SU-DHL-6 (cell line): ENCODE measurements around the gene ABHD5.

Source experiments
- H2AFZ ChIP-seq: fragments of 200-600 bp; sonication (generic); 2 replicates; pipeline ENCODE4 v1.6.1; 2014; ENCODE audit warnings: low read depth, mild to moderate bottlenecking, moderate library complexity, mixed read lengths, antibody characterized with exemption, low read length; ENCODE audit not compliant: severe bottlenecking
- H3F3A ChIP-seq: fragments of 200-600 bp; shearing (Covaris generic); 2 replicates; pipeline ENCODE4 v1.6.0; 2016; ENCODE audit warnings: antibody characterized with exemption, mild to moderate bottlenecking; ENCODE audit not compliant: insufficient read depth
- H3K27ac ChIP-seq: fragments of 200-600 bp; sonication (generic); 2 replicates; pipeline ENCODE4 v1.5.1; 2016; ENCODE audit warnings: low read depth, mild to moderate bottlenecking, low read length, moderate library complexity, mixed read lengths
- H3K27me3 ChIP-seq: fragments of 200-600 bp; sonication (generic), shearing (Covaris generic); 2 replicates; pipeline ENCODE4 v1.6.0; 2014; ENCODE audit warnings: mild to moderate bottlenecking, low read length
- H3K36me3 ChIP-seq: fragments of 200-600 bp; sonication (generic); 2 replicates; pipeline ENCODE4 v1.6.1; 2014; ENCODE audit warnings: mild to moderate bottlenecking, low read length, mixed read lengths
- H3K4me2 ChIP-seq: fragments of 300-600, 200-600 bp; shearing (Covaris generic), sonication (generic); 2 replicates; pipeline ENCODE4 v1.6.0; 2014; ENCODE audit warnings: low read length, low read depth, mild to moderate bottlenecking; ENCODE audit not compliant: poor library complexity, severe bottlenecking
- H3K4me3 ChIP-seq: fragments of 200-600 bp; sonication (generic); 2 replicates; pipeline ENCODE4 v1.5.1; 2014; ENCODE audit warnings: antibody characterized with exemption, low read length, mild to moderate bottlenecking, mixed read lengths; ENCODE audit not compliant: insufficient read depth, poor library complexity, severe bottlenecking
- H3K79me2 ChIP-seq: fragments of 200-600 bp; sonication (generic); 2 replicates; pipeline ENCODE4 v1.6.1; 2014; ENCODE audit warnings: mild to moderate bottlenecking, low read length, moderate library complexity; ENCODE audit not compliant: insufficient read depth
- H3K9ac ChIP-seq: fragments of 200-600 bp; sonication (generic); 2 replicates; pipeline ENCODE4 v1.7.0; 2014; ENCODE audit warnings: mild to moderate bottlenecking, low read length
- H3K9me2 ChIP-seq: fragments of 200-600 bp; sonication (generic); replicated peaks from 2 replicates; pipeline ENCODE4 v1.6.1; 2014; ENCODE audit warnings: low read length; ENCODE audit not compliant: insufficient read depth
- H3K9me3 ChIP-seq: fragments of 200-600 bp; sonication (generic); 2 replicates; pipeline ENCODE4 v1.6.1; 2014; ENCODE audit warnings: low read length, mixed read lengths; ENCODE audit not compliant: insufficient read depth
- H4K20me1 ChIP-seq: fragments of 200-600 bp; sonication (generic); 2 replicates; pipeline ENCODE4 v1.6.1; 2014; ENCODE audit warnings: low read depth, mild to moderate bottlenecking, antibody characterized with exemption, low read length, moderate library complexity, mixed read lengths
- CTCF ChIP-seq: fragments of 200-600 bp; sonication (generic); IDR thresholded peaks from one replicate; pipeline ENCODE4 v1.5.1; 2017; ENCODE audit warnings: antibody characterized with exemption, mild to moderate bottlenecking, low read length, moderate library complexity; ENCODE audit not compliant: insufficient read depth, poor library complexity, severe bottlenecking
- EZH2phosphoT487 ChIP-seq: fragments of 200-600 bp; sonication (generic), shearing (Covaris generic); conservative IDR thresholded peaks from 2 replicates; pipeline ENCODE4 v1.6.1; 2018; ENCODE audit warnings: mild to moderate bottlenecking, antibody characterized with exemption, low read length, moderate library complexity, mixed read lengths

The ABHD5 gene

GRCh38 chr3:43726521-43726920, 35.8 kb downstream of the ABHD5 start:
- Histone ChIP-seq H3K4me3 (no peak overlapping the region), H3K9me3 (no peaks in the 10 kb centered on the region), H3K27ac (no peak overlapping the region), H3F3A (no peaks in the 10 kb centered on the region), H3K36me3 (no peaks in the 10 kb centered on the region), H3K9ac (no peak overlapping the region), H3K79me2 (no peaks in the 10 kb centered on the region), H3K9me2 (no peaks in the 10 kb centered on the region), H3K27me3 (no peaks in the 10 kb centered on the region), H2AFZ (no peak overlapping the region), H3K4me2 (no peak overlapping the region), H4K20me1 (no peaks in the 10 kb centered on the region)
- TF ChIP-seq EZH2phosphoT487 = no peak
- TF ChIP-seq CTCF = no peak

- Histone ChIP-seq H3K79me2 (no peaks in the 10 kb centered on the region), H3K27me3 (no peaks in the 10 kb centered on the region), H3K27ac (no peak overlapping the region), H3K36me3 (no peaks in the 10 kb centered on the region), H4K20me1 (no peaks in the 10 kb centered on the region), H3F3A (no peaks in the 10 kb centered on the region), H2AFZ (no peak overlapping the region), H3K4me2 (no peak overlapping the region), H3K9me2 (no peaks in the 10 kb centered on the region), H3K9ac (no peak overlapping the region), H3K4me3 (no peak overlapping the region), H3K9me3 (no peaks in the 10 kb centered on the region)
- TF ChIP-seq EZH2phosphoT487 (no peak), CTCF (no peak)
These were observed 37.2 kb downstream of the ABHD5 start for GRCh38 chr3:43727930-43728329.

- Histone ChIP-seq H3K27ac (no peak overlapping the region), H3K4me2 (no peak overlapping the region), H3F3A (no peaks in the 10 kb centered on the region), H4K20me1 (no peaks in the 10 kb centered on the region), H2AFZ (no peak overlapping the region), H3K79me2 (no peaks in the 10 kb centered on the region), H3K9me3 (no peaks in the 10 kb centered on the region), H3K27me3 (no peaks in the 10 kb centered on the region), H3K9ac (no peak overlapping the region), H3K9me2 (no peaks in the 10 kb centered on the region), H3K36me3 (no peaks in the 10 kb centered on the region), H3K4me3 (no peak overlapping the region)
- TF ChIP-seq EZH2phosphoT487 = no peak
These were observed 37.7 kb downstream of the ABHD5 start for GRCh38 chr3:43728476-43728875.

GRCh38 chr3:43728947-43729346, 38.2 kb downstream of the ABHD5 start:
- Histone ChIP-seq H3K4me2 (no peak overlapping the region), H3K9me3 (no peaks in the 10 kb centered on the region), H3K36me3 (no peaks in the 10 kb centered on the region), H3K27me3 (no peaks in the 10 kb centered on the region), H3K4me3 (no peak overlapping the region), H3K9me2 (no peaks in the 10 kb centered on the region), H4K20me1 (no peaks in the 10 kb centered on the region), H3K27ac (no peak overlapping the region), H2AFZ (no peak overlapping the region), H3F3A (no peaks in the 10 kb centered on the region), H3K9ac (no peak overlapping the region), H3K79me2 (no peaks in the 10 kb centered on the region)
- TF ChIP-seq EZH2phosphoT487 (no peak), CTCF (no peak)
